Tibial nerve (tissue), 3 donors: ENCODE measurements around the gene CHKB.

Source experiments
- POLR2A ChIP-seq, 2 donors: fragments of 450-650 bp; IDR thresholded peaks; one replicate each; pipeline ENCODE4 v1.6.1; 2017; ENCODE audit warnings: antibody characterized with exemption in 2 of 2, mild to moderate bottlenecking in 2 of 2, moderate library complexity in 2 of 2
- TF ChIP-seq, protein P1 (sequence below), 5 experiments: fragments of 200-600 bp in 3 of 5; fragments of 450-650 bp in 2 of 5; sonication (generic) in 3 of 5; IDR thresholded peaks; one replicate each; pipeline ENCODE4 v1.5.1; 2016 to 2019; ENCODE audit warnings: antibody characterized with exemption in 5 of 5, mild to moderate bottlenecking in 3 of 5, moderate library complexity in 2 of 5

DNA sequence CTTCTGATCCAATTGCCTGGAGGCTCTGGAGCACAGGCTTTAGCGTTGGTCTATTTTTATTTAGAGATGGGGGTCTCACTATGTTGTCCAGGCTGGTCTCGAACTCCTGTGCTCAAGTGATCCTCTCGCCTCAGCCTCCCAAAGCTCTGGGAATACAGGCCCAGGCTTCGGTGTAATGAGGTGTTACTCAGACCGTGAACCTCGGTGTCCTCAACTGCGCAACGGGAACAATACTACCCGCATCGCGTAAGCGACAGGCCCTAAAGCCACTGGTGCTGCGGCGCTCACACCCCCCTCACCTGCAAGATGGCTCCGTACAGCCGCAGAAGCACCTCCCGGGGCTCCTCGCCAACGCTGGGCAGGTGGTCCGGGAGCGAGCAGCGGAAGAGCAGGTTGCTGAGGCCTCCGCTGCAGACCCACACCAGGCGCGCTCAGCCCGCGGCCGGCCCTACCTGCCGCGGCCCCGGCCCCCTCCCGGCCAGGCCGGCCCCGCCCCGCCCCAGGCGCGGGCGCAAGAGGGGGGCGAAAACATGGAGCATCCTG lies 628 bp downstream of the CHKB start:
- TF ChIP-seq, protein P1, sequence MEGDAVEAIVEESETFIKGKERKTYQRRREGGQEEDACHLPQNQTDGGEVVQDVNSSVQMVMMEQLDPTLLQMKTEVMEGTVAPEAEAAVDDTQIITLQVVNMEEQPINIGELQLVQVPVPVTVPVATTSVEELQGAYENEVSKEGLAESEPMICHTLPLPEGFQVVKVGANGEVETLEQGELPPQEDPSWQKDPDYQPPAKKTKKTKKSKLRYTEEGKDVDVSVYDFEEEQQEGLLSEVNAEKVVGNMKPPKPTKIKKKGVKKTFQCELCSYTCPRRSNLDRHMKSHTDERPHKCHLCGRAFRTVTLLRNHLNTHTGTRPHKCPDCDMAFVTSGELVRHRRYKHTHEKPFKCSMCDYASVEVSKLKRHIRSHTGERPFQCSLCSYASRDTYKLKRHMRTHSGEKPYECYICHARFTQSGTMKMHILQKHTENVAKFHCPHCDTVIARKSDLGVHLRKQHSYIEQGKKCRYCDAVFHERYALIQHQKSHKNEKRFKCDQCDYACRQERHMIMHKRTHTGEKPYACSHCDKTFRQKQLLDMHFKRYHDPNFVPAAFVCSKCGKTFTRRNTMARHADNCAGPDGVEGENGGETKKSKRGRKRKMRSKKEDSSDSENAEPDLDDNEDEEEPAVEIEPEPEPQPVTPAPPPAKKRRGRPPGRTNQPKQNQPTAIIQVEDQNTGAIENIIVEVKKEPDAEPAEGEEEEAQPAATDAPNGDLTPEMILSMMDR (IDR thresholded peaks at IDR 0.05) = no peak
- no peak for TF ChIP-seq POLR2A (IDR thresholded peaks at IDR 0.05)
